Endothelial cell of umbilical vein (primary cell): ENCODE data around the gene VAPB.

Experiments
- CTCF ChIP-seq, 2 donors: IDR thresholded peaks; 1 replicate in 1 of 2; 2 replicates in 1 of 2; pipeline ENCODE4 v1.5.1; 2011; ENCODE audit warnings: low read length in 2 of 2, mild to moderate bottlenecking in 2 of 2, moderate library complexity in 2 of 2, control low read depth in 1 of 2, inconsistent platforms in 1 of 2, low read depth in 1 of 2; ENCODE audit not compliant: insufficient read depth in 1 of 2; ENCODE audit errors: extremely low read depth in 1 of 2
- POLR2A ChIP-seq: IDR thresholded peaks from 2 replicates; pipeline ENCODE4 v1.6.1; 2012; ENCODE audit warnings: low read depth, mild to moderate bottlenecking, control low read depth, low read length
- POLR2AphosphoS5 ChIP-seq: IDR thresholded peaks from 2 replicates; pipeline ENCODE4 v1.6.1; 2012; ENCODE audit warnings: low read depth, mild to moderate bottlenecking, control low read depth, low read length, moderate library complexity; ENCODE audit not compliant: insufficient read depth

GRCh38 chr20:58447511-58448391 lies 58.7 kb downstream of the VAPB start:
- peak; percentile 68 to 73 for TF ChIP-seq CTCF (IDR thresholded peaks at IDR 0.05; ENCODE audit: extremely low read depth in 1 of 2, insufficient read depth in 1 of 2, low read depth in 1 of 2, low read length in 2 of 2)
- no peak for TF ChIP-seq POLR2AphosphoS5
- TF ChIP-seq POLR2A: no peak
